Testis (tissue), 2 donors: ENCODE data around the gene COL7A1.

Source experiments
- POLR2A ChIP-seq: fragments of 450-650 bp; IDR thresholded peaks from one replicate; pipeline ENCODE4 v1.6.1; 2017; ENCODE audit warnings: antibody characterized with exemption, mild to moderate bottlenecking, moderate library complexity
- TF ChIP-seq, protein P1 (sequence below), 3 experiments: fragments of 450-650 bp in 2 of 3; fragments of 200-600 bp in 1 of 3; sonication (generic) in 1 of 3; IDR thresholded peaks; one replicate each; pipeline ENCODE4 v1.5.1; 2016 to 2019; ENCODE audit warnings: antibody characterized with exemption in 3 of 3, mild to moderate bottlenecking in 2 of 3, moderate library complexity in 1 of 3

DNA sequence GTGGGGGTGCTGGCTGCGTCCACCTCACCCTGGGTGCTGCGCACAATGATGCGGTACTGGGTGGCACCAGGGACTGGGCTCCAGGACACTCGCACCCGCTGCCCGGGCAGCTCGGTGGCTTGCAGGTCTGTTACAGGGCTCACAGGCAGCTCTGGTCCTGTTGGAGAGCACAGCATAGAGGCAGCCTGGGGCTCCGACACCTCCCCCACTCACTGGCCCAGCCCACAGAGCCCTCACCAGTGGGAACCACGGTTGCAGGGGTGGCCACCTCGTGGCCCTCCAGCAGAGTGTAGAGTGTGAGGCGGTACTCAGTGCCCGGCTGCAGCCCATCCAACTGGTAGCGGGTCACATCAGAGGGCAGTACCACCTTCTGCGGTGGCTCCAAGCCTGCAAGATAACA is 3.7 kb downstream of the COL7A1 start:
- TF ChIP-seq, protein P1, sequence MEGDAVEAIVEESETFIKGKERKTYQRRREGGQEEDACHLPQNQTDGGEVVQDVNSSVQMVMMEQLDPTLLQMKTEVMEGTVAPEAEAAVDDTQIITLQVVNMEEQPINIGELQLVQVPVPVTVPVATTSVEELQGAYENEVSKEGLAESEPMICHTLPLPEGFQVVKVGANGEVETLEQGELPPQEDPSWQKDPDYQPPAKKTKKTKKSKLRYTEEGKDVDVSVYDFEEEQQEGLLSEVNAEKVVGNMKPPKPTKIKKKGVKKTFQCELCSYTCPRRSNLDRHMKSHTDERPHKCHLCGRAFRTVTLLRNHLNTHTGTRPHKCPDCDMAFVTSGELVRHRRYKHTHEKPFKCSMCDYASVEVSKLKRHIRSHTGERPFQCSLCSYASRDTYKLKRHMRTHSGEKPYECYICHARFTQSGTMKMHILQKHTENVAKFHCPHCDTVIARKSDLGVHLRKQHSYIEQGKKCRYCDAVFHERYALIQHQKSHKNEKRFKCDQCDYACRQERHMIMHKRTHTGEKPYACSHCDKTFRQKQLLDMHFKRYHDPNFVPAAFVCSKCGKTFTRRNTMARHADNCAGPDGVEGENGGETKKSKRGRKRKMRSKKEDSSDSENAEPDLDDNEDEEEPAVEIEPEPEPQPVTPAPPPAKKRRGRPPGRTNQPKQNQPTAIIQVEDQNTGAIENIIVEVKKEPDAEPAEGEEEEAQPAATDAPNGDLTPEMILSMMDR (IDR thresholded peaks at IDR 0.05): no peak
- TF ChIP-seq POLR2A: no peak
